Inflammatory macrophage (primary cell): Measurements from ENCODE around the gene TLE5.
"Not testable (repeated sequence)": the region's sequence is repeated elsewhere in the genome, so short reads cannot be mapped to it uniquely, and the experiment has no call there.

Experiments
- DNase-seq, 2 donors: peaks; one replicate each; pipeline ENCODE4 v3.0.0-alpha.2; 2020 to 2022

Gene TLE5

DNA sequence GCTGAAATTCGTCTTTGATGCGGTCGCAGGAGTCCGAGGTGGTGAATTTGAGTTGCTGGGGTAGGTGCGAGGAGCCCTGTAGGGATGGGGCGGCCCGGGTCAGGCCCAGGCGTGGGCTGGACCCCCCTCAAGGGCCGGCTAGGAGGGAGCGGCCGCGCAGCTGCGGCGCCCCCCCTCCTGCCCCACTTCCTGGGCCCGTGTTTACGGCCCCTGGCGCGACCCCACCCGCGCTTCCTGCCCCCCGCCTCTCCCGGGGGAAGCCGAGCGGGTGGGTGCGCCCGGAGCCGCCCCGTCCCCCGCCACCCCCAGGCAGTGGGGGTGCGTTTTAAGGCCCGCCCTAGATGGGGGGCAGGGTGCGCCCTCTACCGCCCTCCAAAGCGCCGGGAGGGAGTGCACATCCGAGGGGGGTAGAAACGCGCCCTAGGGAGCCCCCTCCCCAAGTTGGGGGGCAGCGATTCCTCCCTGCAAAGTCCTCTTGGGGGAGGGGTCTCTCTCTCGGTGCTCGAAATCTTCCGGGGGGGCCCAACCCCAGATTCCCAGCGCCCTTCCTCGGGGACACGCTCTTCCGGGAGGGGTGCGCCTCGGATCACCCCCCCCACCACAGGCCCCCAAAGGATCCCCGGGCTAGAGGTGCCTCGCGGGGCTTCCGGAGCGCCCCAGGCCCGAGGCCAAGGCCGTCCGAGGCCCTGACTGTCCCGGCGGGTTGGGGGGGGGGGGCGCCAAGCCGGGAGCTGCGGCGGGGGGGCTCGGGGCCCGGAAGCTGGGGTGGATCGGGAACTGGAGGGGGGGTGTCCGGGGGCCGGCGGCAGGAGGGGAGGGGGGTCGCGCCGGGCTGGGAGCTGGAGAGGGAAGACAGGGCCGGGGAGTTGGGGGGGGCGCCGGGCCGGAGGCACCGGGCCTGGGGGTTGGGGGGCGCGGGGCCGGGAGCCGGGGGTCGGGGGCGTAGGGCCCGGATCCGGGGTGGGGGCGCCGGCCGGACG lies 823 bp downstream of the TLE5 start:
- DNase-seq: peak in 1 of 2 donors; percentile 21

DNA sequence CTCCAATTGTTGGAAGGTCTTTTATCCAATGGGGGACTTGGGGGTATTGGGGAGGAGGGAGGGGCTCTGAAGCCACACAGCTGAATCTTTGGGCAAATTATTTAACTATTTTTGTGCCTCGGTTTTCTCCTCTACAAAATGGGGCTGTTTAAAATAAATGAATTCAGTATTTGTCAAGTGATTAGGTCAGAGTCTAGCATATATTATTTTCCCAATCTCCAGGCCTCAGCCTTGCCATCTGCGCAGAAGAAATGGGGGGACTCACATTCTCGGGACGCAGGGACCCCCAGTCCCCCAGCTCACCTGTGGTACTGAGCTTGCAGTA lies 1.5 kb downstream of the TLE5 start:
- no peak for DNase-seq

DNA sequence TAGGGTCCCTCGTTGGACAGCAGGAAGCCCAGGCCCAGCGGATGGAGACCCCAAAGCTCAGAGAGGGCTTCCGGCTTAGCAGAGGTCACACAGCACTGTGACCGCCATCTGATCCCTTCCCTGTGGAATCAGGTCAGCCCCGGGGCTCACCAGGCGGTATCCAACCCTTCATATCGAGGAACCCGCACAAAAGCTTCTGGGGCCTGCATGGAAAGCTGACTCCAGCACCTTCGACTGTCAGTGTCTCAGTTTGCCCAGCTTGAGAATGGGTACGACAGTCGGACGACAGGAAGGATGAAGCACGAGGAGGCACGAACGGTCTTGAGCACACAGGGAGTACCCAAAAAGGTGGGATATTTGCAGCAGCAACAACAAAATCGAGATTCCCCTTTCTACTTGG lies 2.6 kb downstream of the TLE5 start:
- no peak for DNase-seq

DNA sequence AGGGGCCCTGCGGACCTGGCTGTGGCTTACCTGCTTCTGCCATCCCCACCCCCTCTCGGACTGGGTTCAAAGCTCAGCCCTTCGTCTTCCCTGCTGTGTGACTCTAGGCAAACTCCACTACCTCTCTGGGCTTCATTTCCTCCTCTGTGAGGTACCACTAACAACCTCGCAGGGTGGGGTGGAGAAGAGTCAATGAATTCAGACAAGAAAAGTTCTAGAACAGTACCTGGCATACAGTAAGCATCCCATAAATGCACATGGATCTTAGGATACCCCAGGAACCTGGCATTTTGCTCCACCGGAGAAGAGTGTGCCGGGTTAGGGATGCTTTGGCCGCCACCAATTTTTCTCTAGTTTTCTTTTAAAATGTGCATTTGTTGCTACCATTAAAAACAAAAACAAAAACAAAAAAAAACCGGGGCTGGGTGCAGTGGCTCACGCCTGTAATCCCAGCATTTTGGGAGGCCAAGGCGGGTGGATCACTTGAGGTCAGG lies 3.4 kb downstream of the TLE5 start:
- DNase-seq: no peak

DNA sequence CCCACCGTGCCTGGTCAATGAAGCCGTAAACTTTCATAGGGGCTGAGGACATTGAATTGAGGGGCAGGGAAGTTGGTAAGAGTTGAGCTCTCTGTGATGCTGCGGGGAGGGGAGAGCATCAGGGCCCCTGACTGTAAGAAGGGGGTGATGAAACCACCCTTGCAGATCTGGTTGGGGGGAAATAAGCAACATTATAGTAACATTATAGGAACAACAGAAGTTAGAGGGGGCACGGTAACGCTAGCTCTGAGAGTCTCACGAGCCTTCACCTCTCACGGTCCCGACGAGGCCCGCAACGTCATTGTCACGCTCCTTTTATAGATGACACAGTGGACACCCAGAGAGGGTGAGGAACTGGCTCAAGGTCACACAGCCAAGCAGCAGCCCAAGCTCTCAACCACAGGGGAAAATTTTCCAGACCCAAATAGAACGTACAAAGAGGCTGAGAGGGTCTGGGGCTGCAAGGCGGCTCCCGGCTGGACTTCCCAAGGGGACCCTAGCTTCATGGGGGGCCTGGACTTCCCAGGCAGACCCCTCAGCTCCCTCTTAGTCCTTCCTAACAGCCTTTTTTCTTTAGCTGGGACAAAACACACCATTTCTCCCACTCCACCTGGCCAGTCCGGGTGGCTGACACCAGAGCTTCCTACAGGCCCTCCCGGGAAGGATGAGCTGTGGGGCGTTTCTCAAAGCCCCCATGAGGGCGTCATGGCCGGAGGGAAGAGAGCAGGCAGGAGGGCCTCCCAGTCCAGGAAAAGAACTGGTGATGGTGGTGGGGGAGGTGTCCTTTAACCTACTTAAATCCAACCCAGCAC lies 4.1 kb downstream of the TLE5 start:
- DNase-seq: no peak

DNA sequence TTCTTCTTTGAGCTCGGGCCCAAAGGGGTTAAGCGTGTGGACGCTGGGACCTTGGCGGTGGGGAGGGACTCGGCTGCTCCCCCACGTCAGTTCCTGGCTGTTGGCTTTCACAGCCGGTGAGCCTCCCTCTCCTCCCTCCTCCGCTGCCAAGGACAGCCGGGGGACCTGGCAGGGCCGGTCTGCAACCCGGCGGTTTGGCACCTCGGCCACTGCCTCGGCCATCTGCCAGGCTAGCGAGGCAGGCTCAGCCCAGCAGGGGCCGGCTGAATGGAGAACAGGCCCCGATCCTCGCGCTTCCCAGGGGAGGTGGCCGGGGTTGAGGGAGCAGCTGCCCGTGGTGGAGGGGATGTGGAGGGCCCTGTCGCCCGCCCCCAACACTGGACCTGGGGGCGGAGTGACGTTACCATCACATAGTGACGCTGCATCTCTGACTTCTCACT lies 5.0 kb downstream of the TLE5 start:
- no peak for DNase-seq

DNA sequence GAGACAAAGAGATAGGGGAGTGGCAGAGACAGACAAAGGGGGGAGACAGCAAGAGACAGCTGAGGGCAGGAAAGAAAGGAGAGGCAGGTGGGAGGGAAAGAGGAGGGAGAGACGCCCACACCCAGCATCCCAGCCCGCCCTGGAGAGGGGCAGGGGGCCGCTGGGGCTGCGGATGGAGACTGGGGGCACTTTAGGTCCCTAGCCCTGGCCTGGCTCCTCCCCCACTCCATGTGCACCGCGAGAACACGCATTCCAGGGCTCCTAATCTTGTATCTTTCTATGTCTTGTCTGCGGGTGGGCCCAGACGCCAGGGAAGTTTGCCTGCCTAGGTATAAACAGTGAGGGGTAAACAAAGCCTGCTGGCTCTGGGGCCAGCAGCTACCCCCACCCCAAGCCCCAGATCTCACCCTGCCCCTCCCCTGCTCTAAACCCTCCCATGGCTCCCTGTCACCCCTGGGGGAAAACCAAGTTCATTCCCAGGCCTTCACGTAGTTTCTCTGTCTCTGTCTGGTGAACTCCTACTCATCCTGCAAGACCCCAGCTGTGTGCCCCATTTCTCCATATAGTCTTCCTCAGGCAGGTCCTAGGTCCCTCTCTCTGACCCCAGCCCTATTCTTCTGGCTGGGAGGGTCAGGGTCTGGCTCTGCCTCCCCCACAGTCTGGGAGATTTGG lies 5.7 kb downstream of the TLE5 start:
- no peak for DNase-seq

DNA sequence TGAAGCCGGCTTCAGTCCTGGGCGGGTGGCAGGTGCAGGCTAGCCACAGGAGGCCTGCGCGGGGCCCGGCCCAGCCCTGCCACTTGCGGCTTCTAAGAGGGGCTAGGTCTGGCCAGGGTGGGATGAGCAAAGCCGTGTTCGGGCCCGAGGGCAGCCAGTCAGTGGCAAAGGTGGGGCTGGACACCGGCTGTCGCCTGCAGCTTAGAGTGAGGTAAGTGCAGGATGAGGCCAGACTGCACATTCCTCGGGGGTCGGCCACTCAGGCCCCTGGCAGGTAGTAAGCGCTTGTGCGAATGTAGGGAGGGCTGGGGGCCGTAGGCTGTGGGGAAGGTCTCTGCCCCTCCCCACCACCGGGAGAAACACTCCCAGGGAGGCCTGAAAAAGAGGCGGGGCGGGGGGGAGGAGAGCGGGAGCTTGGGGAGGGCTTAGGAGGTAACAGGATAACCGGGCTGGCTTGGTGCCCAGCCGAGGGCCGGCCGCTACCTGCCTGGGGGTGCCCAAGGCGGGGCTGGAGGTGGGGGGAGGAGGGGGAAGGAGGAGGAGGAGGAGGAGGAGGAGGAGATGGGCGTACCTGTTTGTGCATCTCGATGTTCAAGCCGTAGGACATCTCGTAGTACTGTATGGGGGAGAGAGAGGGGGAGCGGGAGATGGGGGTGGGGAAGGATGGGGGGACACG lies 6.4 kb downstream of the TLE5 start:
- DNase-seq: no peak

DNA sequence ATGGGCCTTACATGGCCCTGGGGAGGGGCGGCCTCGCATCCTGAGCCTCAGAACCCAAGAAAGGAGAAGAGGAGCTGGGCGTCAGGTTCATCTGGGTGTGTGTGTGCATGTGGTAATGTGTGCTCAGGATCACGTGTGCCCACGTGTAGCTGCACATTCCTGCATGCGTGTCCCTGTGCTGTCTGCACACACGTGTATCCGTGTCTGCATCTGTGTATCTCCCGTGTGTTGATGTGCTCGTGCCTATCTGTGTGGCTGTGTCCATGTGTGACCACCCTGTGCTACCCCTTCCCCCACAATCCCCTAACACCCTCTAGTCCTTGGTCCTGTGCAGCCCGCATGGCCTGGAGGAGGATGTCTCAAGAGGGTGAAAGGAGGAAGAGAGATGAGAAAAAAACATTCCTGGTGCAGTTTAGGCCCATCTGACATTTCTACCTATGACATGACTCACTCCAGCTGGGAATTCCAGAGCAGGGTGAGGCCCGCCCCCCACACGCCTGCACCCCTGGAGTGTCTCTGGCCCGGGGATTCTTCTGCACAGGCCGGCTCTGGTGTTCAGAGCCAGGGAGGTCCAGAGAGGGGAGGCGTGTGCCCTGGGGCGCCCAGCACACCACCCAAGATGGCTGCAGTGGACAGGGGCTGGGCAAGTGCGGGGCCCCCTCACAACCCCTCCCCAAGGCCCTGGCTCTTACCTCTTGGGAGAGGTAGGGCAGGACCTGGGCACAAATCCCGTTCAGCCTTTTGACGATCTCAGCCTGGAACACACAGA lies 7.1 kb downstream of the TLE5 start:
- no peak for DNase-seq

DNA sequence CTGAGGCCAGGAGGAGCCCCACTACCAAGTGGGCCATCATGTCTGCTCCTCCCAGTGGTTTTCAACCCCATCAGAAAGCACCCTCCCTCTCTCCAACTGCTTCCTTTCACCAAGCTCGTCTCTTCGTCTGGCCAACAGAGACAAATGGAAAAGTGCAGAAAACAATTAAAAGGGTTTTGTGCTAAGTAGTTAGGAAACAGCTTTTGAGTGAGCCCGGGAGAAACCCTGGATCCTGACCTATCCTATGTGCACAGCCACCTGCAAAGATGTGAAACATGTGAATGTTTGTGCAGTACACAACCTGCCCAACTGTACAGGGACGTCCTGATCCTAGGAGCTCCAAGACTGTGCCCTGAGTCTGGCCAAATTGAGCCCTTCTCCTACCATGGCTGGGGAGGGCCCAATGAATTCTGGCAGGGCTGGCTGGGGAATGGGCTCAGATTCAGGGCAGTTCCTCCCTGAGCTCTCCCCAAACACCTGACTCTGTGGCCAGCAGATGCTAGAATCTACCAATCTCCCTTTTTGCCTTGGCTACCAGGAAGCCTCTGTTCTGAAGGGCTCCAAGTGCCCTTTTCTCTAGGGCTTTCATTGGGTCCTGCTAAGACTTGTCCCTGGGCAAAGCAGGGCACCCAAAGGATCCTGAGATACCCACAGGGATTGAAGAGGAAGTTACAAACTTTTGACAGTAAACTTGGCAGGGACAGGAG lies 7.9 kb downstream of the TLE5 start:
- DNase-seq: no peak

DNA sequence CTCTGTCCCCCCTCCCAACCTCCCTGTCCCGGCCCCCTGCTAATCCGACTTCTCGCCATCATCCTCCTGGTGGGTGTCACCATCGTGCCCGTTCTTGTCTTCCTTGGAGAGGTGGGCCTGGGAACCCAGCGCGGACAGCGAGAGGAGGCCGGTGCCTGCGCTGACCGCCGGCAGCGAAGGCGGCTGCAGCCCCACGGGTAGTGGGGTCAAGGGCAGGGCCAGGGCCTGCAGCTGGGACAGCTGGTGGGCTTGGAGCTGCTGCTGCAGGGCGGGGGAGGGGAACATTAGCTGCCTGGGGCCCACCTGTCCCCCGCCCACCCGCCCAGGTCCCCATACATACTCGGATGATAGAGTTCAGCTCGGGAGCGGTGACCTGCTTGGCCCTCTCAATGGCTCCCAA lies 8.5 kb downstream of the TLE5 start:
- DNase-seq: no peak

DNA sequence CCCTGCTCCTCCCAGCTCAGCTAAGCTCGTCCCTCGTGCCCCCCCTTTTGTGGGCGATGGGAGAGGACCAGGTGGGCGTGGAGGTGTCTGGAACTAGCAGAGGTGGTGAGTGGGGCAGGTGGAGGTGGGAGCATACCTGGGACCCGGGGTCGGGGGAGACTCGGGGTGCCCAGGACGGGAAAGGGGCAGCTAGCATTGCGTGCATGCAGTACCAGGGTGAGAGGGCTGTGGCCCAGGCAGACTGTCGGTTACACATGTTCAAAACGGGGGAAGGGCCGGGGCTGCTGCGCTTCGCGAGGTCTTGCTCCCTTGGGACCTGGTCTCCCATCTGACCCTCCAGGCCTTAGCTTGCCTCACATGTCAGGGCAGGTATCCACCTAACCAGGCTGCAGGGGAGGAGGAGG lies 9.1 kb downstream of the TLE5 start:
- no peak for DNase-seq

DNA sequence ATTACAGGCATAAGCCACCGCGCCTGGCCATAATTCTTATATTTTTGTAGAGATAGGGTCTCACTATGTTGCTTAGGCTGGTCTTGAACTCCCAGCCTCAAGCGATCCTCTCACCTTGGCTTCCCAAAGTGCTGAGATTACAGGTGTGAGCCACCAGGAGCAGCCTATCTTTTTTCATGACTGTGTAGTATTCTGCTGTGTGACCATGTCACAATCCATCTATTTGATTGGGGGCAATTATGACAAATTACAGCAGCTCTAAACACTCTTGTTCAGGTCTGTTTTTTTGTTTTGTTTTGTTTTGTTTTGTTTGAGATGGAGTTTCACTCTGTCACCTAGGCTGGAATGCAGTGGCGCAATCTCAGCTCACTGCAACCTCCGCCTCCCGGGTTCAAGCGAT lies 12.3 kb downstream of the TLE5 start:
- DNase-seq: not testable (repeated sequence)

DNA sequence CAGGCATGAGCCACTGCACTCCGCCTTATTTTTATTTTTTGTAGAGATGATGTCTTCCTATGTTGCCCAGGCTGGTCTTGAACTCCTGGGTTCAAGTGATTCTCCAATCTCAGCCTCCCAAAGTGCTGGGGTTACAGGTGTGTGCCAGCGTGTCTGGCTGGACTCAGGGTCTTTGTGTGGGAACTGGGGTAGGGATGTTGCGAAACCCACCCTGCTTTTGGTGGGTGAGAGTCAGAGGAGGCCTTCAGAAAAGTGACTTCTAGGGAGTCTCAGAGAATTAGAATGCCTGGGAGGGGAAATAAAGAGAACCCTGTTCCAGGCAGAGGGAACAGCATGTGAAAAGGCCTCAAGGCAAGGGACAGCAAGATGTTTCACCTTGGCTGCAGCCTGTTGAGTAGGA lies 13.2 kb downstream of the TLE5 start:
- no peak for DNase-seq

DNA sequence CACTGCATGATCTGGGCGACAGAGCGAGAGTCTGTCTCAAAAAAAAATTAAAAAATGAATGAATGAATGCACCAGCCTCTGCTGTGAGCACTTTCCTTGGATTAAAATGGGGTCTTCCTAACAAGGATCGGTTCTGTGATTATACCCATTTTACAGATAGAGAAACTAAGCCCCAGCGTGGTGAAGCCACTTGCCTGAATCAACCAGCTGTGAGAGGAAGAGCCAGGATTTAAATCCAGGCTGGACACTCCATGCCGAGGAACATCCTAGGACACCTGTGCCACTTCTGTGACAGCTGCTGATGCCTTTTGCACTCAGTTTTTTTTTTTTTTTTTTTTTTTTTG lies 14.1 kb downstream of the TLE5 start:
- DNase-seq: no peak

DNA sequence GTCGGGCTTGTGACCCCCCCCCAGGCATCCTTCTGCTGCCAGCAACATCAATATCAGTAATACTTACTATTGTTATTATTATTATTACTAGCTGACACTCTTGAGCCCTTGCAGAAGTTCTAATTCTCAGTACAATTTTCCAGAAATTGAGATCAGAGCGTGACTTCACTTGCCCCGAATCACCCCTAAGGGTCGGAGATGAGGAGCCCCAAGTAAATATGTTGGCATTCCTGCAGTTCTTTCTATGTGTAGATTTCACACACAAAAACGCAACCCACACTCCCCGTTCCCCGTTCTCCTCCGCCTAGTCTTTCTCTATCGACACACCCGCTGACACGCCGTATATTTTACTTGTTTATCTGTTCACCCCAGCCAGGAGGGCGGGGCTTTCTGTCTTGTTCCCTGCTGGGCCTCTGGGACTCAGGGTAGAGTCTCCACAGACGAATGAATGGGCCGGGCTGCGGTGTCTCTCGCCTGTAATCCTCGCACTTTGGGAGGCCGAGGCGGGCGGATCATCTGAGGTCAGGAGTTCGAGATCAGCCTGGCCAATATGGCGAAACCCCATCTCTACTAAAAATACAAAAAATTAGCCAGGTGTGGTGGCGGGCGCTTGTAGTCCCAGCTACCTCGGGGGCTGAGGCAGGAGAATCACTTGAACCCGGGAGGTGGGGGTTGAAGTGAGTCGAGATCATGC lies 14.7 kb downstream of the TLE5 start:
- DNase-seq: peak; percentile 50 to 66

DNA sequence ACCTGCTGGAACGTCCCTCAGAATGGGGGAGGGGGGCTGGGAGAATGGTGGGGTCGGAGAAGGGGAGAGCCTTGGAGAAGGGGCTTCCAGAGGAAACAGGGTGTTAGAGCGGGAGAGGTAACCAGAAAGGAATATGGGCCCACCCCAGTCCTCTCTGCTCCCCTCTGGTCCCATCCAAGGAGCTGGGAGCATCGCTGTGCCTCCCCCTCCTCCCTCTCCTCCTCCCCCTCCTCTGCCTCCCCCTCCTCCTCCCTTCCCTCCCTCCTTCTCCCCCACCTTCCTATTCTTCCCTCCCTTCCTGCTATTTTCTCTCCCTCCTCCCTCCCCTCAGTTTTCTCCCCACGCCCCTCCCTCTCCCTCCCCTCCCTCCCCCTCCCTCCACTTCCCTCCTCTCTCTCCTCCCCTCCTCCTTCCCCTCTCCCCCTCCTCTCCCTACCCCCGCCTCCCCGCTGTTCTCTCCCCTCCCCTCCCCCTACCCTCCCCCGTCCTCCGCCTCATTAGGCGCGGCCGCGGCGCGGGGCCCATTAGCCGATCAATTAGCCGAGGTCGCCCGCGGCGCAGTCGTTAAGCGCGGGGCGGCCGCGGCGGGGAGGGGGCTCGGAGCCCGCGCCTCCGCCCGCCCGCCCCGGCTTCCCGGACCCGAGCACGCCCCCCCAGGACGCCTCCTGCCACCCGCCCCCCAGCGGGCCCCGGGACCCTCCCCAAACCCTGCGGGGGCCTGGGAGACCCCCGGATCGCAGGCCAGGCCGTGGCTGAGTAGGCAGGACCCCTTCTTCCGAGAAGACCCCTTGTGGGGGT lies 15.4 kb downstream of the TLE5 start:
- no peak for DNase-seq

DNA sequence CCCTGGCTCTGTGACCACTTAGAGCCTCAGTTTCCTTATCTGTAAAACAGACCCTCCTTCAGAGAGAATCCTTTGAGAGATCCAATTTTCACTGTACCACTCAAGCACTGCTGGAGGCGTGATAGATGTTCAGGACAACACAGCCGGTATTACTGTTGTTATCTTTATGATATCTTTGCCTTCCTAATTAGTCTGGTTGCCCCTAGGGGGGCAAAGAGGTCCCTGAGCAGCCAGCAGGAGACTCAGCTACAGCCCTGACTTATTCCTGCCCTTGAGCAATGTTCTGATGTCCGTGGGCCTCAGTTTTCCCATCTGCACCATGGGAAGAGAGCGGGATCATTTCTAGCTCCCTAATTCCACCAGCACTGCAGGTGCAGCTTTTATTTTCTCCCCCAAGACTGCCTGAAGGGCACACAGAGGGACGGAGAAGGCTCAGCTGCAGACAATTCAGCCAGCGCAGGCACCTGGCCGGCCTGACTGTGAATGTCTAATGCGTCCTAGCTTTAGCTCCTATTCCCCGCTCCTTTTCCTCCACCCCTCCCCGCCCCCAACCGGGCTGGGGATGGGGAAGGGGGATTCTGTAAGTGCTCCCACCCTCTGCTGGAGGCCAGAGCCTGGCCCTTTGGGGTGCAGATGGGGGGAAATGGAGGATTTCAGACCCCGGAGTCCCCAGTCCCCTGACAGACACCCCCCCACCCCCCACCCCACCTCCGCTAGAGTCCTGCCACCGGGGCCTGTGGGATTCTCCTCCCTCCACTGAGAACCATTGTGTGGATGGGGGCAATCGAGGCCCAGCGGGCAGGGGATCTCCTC lies 16.2 kb downstream of the TLE5 start:
- DNase-seq: no peak

DNA sequence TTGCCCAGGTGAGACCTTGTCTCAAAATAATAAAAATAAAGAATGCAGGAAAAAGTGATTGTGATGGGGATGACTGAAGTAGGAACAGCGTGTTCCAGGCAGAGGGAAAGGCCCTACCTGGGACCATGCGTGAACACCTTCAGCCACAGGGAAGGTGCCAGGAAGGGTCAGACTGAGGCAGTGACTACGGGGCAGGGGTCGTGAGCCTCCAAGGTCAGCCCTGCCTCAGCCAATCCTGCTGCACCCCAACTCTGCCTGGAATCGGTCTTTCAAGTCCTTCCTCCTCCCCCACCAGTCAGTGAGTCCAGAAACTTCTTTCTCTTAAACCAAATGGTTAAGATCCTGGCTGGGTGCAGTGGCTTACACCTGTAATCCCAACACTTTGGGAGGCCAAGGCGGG lies 17.1 kb downstream of the TLE5 start:
- DNase-seq: no peak
